Calu3 (cell line): ENCODE data around the gene SHISA8. TPM values are rescaled to one million over a fixed set of nuclear protein-coding genes. Genes with fewer than 3 reads are reported as not detected.

Experiments
- BruUV-seq: library from RNA; stranded (reverse); fragments of 400-500 nt; replicated peaks from 2 replicates; lab custom pipeline; 2021; lab: Mats Ljungman, UMichigan
- CTCF ChIA-PET: fragments of 300-600 bp; sonication (Branson Sonifier 250); formaldehyde crosslinking; loops from one replicate; lab custom pipeline; 2022; ENCODE audit warnings: antibody characterized with exemption; lab: Charles Lee
- DNase-seq: peaks from one replicate; pipeline ENCODE4 v3.0.0; 2022
- H3K27ac Mint-ChIP-seq: one replicate; pipeline ENCODE4 v1.8.0; 2022; ENCODE audit warnings: mixed read lengths; ENCODE audit not compliant: unreplicated experiment
- H3K27me3 Mint-ChIP-seq: one replicate; pipeline ENCODE4 v1.8.0; 2022; ENCODE audit warnings: mixed read lengths; ENCODE audit not compliant: unreplicated experiment
- H3K36me3 Mint-ChIP-seq: one replicate; pipeline ENCODE4 v1.8.0; 2022; ENCODE audit warnings: mild to moderate bottlenecking, moderate library complexity, mixed read lengths; ENCODE audit not compliant: insufficient read depth, unreplicated experiment
- H3K4me1 Mint-ChIP-seq: one replicate; pipeline ENCODE4 v1.8.0; 2022; ENCODE audit warnings: mild to moderate bottlenecking, low read depth, mixed read lengths; ENCODE audit not compliant: unreplicated experiment
- H3K4me3 Mint-ChIP-seq: one replicate; pipeline ENCODE4 v1.8.0; 2022; ENCODE audit warnings: mild to moderate bottlenecking, low read depth, moderate library complexity, mixed read lengths; ENCODE audit not compliant: unreplicated experiment
- H3K9me3 Mint-ChIP-seq: one replicate; pipeline ENCODE4 v1.8.0; 2022; ENCODE audit warnings: low read depth, mixed read lengths; ENCODE audit not compliant: unreplicated experiment
- CTCF ChIP-seq: fragments of 200-600 bp; IDR thresholded peaks from one replicate; pipeline ENCODE4 v1.8.0; 2022; ENCODE audit warnings: antibody characterized with exemption; ENCODE audit not compliant: unreplicated experiment
- intact Hi-C: fragments of 100-400 bp; cut with micrococcal nuclease; formaldehyde crosslinking; loops from one replicate; pipeline ENCODE4 v1.10.0; 2022; ENCODE audit not compliant: unreplicated experiment
- total RNA-seq: library from RNA; stranded (reverse); gene quantifications from 2 replicates; pipeline ENCODE4 v1.2.3, GENCODE V29; 2022

Gene SHISA8
- total RNA-seq, 1 experiment from 2014 or later = not detected

DNA sequence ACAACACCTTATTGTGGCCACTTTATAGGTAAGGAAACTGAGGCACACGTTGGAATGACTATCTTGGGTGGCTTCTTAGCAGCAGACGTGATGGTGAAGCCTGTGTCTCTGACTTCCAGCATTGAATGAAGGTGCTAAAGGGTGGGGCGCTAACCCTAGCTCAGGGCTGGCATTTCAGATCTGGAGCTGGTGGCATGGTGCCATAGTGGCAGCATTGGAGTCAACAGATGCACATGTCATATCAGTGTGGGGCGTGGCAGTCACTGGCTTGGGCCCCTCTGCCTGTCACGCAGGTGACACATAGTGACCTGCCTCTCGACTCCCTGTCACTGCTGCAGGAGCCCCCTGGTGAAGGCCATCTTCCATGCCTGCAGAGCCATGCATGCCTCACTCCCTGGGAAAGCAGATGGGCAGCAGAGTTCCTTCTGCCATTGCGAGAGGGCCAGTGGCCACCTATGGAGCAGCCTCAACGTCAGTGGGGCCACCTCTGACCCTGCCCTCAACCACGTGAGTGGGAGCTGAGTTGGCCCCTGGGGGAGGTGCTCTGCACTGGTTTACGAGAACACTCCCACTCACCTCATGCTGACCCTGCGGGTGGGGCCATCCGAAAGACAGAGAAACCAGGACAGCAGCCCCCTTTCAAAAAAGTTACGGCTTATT lies 14.8 kb downstream of the SHISA8 start:
- CTCF ChIA-PET = interaction anchor here (0.5 to 1.0 kb wide), 2 partner anchors 36 to 167 kb away, joined by 3 read pairs; no protein-coding TSS in a partner anchor
- intact Hi-C loops = no loop called here
- Mint-ChIP-seq H3K4me1 (no peaks in the 10 kb centered on the region), H3K27me3 (no peaks in the 10 kb centered on the region), H3K9me3 (no peaks in the 10 kb centered on the region), H3K4me3 (no peak overlapping the region), H3K27ac (no peak overlapping the region), H3K36me3 (peaks cover 85% of the 10 kb centered on the region)
- TF ChIP-seq CTCF = no peak
- no TSS peak for BruUV-seq
- DNase-seq = no peak

DNA sequence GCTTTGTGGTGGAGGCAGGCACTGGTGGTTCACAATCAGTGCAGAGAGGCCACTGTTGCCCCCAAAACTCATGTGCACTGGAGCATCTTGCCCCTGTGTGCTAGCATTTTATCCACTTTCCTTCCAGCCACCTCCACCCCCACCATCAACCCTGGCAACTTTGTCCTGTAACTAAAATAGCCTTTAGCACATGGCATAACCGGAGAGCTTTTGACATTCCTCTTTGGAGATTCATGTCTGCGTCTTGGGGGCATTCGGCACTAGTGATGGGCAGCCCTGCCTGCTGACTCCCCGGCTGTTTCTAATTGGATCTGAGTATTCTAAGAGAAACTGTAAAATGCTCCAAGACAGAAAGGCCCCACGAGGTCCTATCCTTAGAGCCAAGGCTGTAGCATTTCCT lies 15.8 kb downstream of the SHISA8 start:
- Mint-ChIP-seq H3K4me3 (no peak overlapping the region), H3K36me3 (peaks cover 88% of the 10 kb centered on the region), H3K27ac (no peak overlapping the region), H3K27me3 (no peaks in the 10 kb centered on the region), H3K9me3 (no peaks in the 10 kb centered on the region), H3K4me1 (no peaks in the 10 kb centered on the region)
- no TSS peak for BruUV-seq
- CTCF ChIA-PET = interaction anchor here (1.0 kb wide), 1 partner anchor 37 kb away, joined by 3 read pairs; no protein-coding TSS in a partner anchor
- DNase-seq = no peak
- TF ChIP-seq CTCF = no peak
- intact Hi-C loops = no loop called here

GRCh38 chr22:41898645-41899044 lies 16.2 kb downstream of the SHISA8 start:
- CTCF ChIA-PET = no interaction called here
- H3K36me3 Mint-ChIP-seq = peaks cover 87% of the 10 kb centered on the region
- no TSS peak for BruUV-seq

DNA sequence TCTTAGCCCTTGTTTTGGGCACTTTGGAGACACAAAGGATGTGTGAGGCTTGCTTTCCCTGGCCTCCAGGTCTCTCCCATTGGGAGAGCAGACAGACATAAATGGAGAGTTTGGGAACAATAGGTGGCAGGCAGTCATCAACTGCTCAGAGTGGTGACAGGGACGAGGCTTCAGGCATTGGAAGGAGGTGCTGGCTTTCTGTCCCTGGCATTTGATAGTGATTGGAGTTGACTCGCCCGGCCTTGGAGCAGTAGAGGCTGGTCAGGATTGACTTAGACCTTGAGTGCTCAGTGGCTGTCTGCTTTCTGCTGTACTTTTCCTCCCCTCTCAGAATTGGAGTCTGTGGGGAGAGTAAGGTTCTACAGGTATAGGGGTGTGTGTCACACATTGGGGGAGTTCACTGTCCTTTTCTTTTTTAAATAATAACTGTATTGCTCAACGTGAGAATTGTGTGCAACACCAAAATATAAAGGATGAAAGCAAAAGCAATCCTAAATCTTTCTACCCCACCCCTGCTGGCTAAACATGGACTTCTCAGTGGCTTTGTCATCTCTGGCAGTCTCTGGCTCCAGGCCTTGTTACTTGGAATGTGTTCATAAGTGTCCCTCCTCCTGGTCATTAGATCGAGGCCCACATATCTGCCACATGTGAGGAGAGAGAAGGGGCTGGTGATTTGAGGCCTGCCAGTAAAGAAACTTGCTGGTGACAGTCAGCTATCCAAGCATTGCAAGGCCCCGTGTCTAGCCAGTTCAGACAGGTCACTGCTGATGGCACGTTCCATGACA lies 21.1 kb downstream of the SHISA8 start:
- CTCF ChIA-PET = interaction anchor here (1.0 kb wide), 1 partner anchor 32 kb away, joined by 3 read pairs; no protein-coding TSS in a partner anchor
- DNase-seq = no peak
- H3K36me3 Mint-ChIP-seq = peaks cover 94% of the 10 kb centered on the region
- TF ChIP-seq CTCF = no peak
- BruUV-seq = no TSS peak
- H3K9me3 Mint-ChIP-seq = no peaks in the 10 kb centered on the region
- H3K4me1 Mint-ChIP-seq = no peaks in the 10 kb centered on the region
- H3K4me3 Mint-ChIP-seq = no peak overlapping the region
- H3K27ac Mint-ChIP-seq = no peak overlapping the region
- intact Hi-C loops = no loop called here
- H3K27me3 Mint-ChIP-seq = no peaks in the 10 kb centered on the region

More at GRCh38 chr22:41898645-41899044, 16.2 kb downstream of the SHISA8 start:
- intact Hi-C loops = no loop called here
- Mint-ChIP-seq H3K27me3 (no peaks in the 10 kb centered on the region), H3K4me1 (no peaks in the 10 kb centered on the region), H3K27ac (no peak overlapping the region), H3K9me3 (no peaks in the 10 kb centered on the region), H3K4me3 (no peak overlapping the region)
- no peak for TF ChIP-seq CTCF
- no peak for DNase-seq
